SHP77 treated with DMSO at 0.1 percent for 48 hours (cell line): ENCODE measurements around the gene GOLGA8J.
"Not testable (repeated sequence)": the region's sequence is repeated elsewhere in the genome, so short reads cannot be mapped to it uniquely, and the experiment has no call there.

Source experiments
- DNase-seq: peaks from one replicate; lab custom pipeline; 2025; lab: John Stamatoyannopoulos, UW

The GOLGA8J gene

GRCh38 chr15:30073915-30074314, 8.8 kb upstream of the GOLGA8J start:
- DNase-seq, result no peak

- not testable (repeated sequence) for DNase-seq
These were observed 1.9 kb upstream of the GOLGA8J start for GRCh38 chr15:30080816-30081215.

- not testable (repeated sequence) for DNase-seq
These were observed 15.1 kb downstream of the GOLGA8J start for GRCh38 chr15:30097827-30098226.

- not testable (repeated sequence) for DNase-seq
These were observed 20.1 kb downstream of the GOLGA8J start for GRCh38 chr15:30102890-30103289.

- not testable (repeated sequence) for DNase-seq
These were observed 21.3 kb downstream of the GOLGA8J start for GRCh38 chr15:30103941-30104507.

- not testable (repeated sequence) for DNase-seq
These were observed 27.8 kb downstream of the GOLGA8J start for GRCh38 chr15:30110591-30110990.

GRCh38 chr15:30130066-30130465, 47.3 kb downstream of the GOLGA8J start:
- not testable (repeated sequence) for DNase-seq

GRCh38 chr15:30134751-30135150, 52.0 kb downstream of the GOLGA8J start, which contains the start of gene GOLGA8T:
TSS of gene GOLGA8T (plus strand) at chr15:30135051. CDS start at chr15:30135149, 98 bp downstream.
- DNase-seq, result not testable (repeated sequence)
